KMS-11 (cell line): ENCODE data around the gene KBTBD13.
"Not testable (repeated sequence)": the region's sequence is repeated elsewhere in the genome, so short reads cannot be mapped to it uniquely, and the experiment has no call there.

ENCODE experiments used
- H2AFZ ChIP-seq: fragments of 200-600 bp; sonication (generic); 2 replicates; pipeline ENCODE4 v1.6.1; 2016; ENCODE audit warnings: antibody characterized with exemption, mixed run types, low read depth
- H3K27ac ChIP-seq: fragments of 200-600 bp; sonication (generic); 2 replicates; pipeline ENCODE4 v1.6.1; 2016; ENCODE audit warnings: mild to moderate bottlenecking, mixed run types
- H3K27me3 ChIP-seq: fragments of 200-600 bp; sonication (generic); 2 replicates; pipeline ENCODE4 v1.6.1; 2017; ENCODE audit warnings: mild to moderate bottlenecking, low read depth, mixed run types, moderate library complexity; ENCODE audit not compliant: insufficient read depth
- H3K36me3 ChIP-seq: fragments of 200-600 bp; sonication (generic); 2 replicates; pipeline ENCODE4 v1.6.1; 2017; ENCODE audit warnings: mild to moderate bottlenecking, mixed run types; ENCODE audit not compliant: insufficient read depth
- H3K4me1 ChIP-seq: fragments of 200-600 bp; sonication (generic); 2 replicates; pipeline ENCODE4 v1.6.1; 2016; ENCODE audit warnings: mild to moderate bottlenecking, low read depth, mixed run types; ENCODE audit not compliant: poor library complexity, severe bottlenecking
- H3K4me2 ChIP-seq: fragments of 200-600 bp; sonication (generic); 2 replicates; pipeline ENCODE4 v1.7.0; 2016; ENCODE audit warnings: mild to moderate bottlenecking, mixed run types
- H3K4me3 ChIP-seq: fragments of 200-600 bp; sonication (generic); IDR thresholded peaks from 2 replicates; pipeline ENCODE4 v1.6.1; 2017; ENCODE audit warnings: low read depth, low read length, mixed read lengths; ENCODE audit not compliant: insufficient read depth
- H3K79me2 ChIP-seq: fragments of 200-600 bp; sonication (generic); 2 replicates; pipeline ENCODE4 v1.6.1; 2016; ENCODE audit warnings: low read depth, mixed run types; ENCODE audit not compliant: insufficient read depth
- H3K9ac ChIP-seq: fragments of 200-600 bp; sonication (generic); 2 replicates; pipeline ENCODE4 v1.6.1; 2016; ENCODE audit warnings: mild to moderate bottlenecking, mixed run types
- H4K20me1 ChIP-seq: fragments of 200-600 bp; sonication (generic); 2 replicates; pipeline ENCODE4 v1.6.1; 2016; ENCODE audit warnings: mild to moderate bottlenecking, mixed run types; ENCODE audit not compliant: insufficient read depth
- CTCF ChIP-seq: fragments of 200-600 bp; sonication (generic); conservative IDR thresholded peaks from 2 replicates; pipeline ENCODE4 v1.6.1; 2017; ENCODE audit warnings: low read depth, mild to moderate bottlenecking, antibody characterized with exemption, low read length, moderate library complexity, mixed read lengths

The KBTBD13 gene

GRCh38 chr15:65089206-65089824 lies 12.8 kb downstream of the KBTBD13 start:
- no peak for TF ChIP-seq CTCF
- no peak overlapping the region for H3K27ac ChIP-seq
- H3K4me2 ChIP-seq = no peak overlapping the region
- no peaks in the 10 kb centered on the region for H3K27me3 ChIP-seq
- H2AFZ ChIP-seq = no peak overlapping the region
- H3K79me2 ChIP-seq = no peaks in the 10 kb centered on the region
- no peak overlapping the region for H3K9ac ChIP-seq
- H3K4me1 ChIP-seq = no peaks in the 10 kb centered on the region
- H4K20me1 ChIP-seq = no peaks in the 10 kb centered on the region
- H3K36me3 ChIP-seq = no peaks in the 10 kb centered on the region
- no peak overlapping the region for H3K4me3 ChIP-seq

GRCh38 chr15:65091946-65092770 lies 15.6 kb downstream of the KBTBD13 start:
- Histone ChIP-seq H3K9ac (no peak overlapping the region), H4K20me1 (no peaks in the 10 kb centered on the region), H3K4me3 (no peak overlapping the region), H3K27me3 (no peaks in the 10 kb centered on the region), H3K4me2 (no peak overlapping the region), H2AFZ (no peak overlapping the region), H3K36me3 (no peaks in the 10 kb centered on the region), H3K4me1 (no peaks in the 10 kb centered on the region), H3K79me2 (no peaks in the 10 kb centered on the region), H3K27ac (no peak overlapping the region)
- TF ChIP-seq CTCF = no peak

DNA sequence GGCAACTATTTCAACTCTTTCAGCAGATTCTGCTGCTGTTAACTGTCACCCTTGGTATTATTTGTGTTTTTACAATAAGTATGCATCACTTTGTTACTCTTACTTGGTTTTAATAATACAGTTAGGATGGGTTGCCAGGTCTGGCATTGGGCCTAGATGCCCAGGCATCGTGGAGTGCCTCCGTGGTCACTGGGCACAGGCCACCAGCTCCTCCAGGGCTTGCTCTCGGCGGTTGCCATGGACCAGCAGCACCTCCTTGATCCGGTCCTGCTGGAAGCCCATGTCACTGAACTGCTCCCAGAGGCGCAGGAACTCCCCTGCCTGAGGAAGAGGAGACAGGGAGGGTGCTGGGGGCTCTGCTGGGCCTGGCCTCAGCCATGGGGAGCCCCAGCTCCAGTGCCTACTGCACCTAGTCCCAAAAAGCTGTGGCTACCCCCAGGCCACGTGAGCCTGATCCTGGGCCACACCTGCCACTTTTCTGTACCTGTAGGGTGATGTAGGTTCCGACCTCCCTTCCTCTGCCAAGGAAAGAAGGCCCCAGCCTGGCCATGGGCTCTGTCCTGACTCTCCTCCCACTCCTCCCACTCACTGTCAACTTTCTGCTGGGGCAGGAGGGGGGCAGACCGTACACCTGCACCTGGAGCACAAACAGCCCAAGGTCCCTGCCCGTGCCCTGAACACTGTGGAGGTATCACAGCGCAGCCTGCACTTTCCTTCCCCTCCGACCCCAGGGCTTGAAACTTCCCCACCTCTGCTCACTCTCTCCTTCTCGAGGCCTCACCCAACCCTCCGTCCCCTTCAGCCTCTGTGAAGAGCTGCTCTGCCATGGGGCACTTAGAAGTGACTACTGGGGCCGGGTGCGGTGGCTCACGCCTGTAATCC lies 16.6 kb downstream of the KBTBD13 start:
- no peak for TF ChIP-seq CTCF
- no peak overlapping the region for H3K27ac ChIP-seq
- H3K4me2 ChIP-seq = no peak overlapping the region
- H4K20me1 ChIP-seq = no peaks in the 10 kb centered on the region
- H3K79me2 ChIP-seq = no peaks in the 10 kb centered on the region
- no peak overlapping the region for H3K4me3 ChIP-seq
- no peak overlapping the region for H3K9ac ChIP-seq
- no peak overlapping the region for H2AFZ ChIP-seq
- no peaks in the 10 kb centered on the region for H3K36me3 ChIP-seq
- H3K27me3 ChIP-seq = no peaks in the 10 kb centered on the region
- no peaks in the 10 kb centered on the region for H3K4me1 ChIP-seq

- H3K4me3 ChIP-seq, H3K4me2 ChIP-seq, H2AFZ ChIP-seq, H3K27ac ChIP-seq, H3K4me1 ChIP-seq, H4K20me1 ChIP-seq, H3K79me2 ChIP-seq, H3K36me3 ChIP-seq, H3K9ac ChIP-seq, H3K27me3 ChIP-seq: not testable (repeated sequence)
Measured at GRCh38 chr15:65093793-65094170, 17.2 kb downstream of the KBTBD13 start.
